HPDE6-E6E7 (cell line): ENCODE measurements around the gene CELSR1.
"Not testable (repeated sequence)": the region's sequence is repeated elsewhere in the genome, so short reads cannot be mapped to it uniquely, and the experiment has no call there.

Experiments used
- DNase-seq: peaks from one replicate; pipeline ENCODE4 v3.0.0; 2011; ENCODE audit warnings: missing footprints; ENCODE audit errors: extremely low spot score

Gene CELSR1

DNA sequence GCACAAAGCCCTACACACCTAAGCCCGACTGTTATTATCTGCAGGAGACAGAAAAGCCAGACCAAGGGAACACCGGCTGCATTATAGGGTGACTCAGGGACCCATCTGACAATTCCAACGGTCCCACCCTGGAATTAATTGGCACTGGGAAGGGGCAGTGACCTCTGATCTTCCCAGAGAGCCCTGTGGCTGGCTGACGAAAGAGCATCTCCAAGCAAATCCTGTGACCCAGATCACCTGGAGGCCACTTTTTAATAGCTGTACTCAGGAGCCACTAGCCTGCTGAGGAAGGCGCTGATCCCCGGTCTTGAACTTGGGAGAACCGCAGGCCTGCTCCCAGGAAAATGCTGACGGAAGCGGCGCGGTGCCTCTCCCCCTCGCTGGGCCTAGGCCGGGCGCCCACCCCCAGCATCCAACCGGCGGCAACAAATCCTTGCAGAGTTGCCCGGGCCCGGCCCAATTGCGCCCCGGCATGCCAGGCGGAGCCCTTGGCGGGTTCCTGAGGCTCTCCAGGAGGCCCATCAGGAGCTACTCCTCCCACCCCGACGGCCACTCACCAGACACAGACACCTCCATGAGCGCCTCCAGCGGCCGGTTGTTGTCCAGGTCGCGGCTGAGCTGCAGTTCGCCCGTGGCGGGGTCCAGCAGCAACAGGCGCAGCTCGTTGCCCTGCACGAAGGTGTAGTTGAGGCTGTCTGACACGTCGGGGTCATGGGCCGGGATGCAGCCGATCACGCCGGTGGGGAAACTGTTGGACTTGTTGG, 4.2 kb downstream of the CELSR1 start:
- no peak for DNase-seq

DNA sequence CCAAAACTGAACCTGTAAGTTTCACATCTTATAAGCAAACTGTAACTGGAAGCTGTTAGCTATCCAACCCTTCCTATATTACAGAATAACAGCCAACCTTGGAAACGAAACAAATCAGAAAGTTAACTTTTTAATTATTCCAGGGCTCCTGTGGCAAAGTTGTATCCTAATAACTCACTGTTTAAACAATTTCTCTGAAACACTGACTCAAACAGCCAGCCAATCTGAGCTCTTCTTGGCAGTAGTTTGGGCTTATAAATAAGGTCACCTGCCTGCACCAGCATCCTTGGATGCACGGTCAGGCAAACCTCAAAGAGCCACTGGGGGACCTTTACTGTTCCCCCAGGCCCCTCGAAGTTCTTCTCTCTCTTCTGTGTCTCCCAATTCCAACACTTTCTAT, 5.0 kb downstream of the CELSR1 start:
- no peak for DNase-seq

DNA sequence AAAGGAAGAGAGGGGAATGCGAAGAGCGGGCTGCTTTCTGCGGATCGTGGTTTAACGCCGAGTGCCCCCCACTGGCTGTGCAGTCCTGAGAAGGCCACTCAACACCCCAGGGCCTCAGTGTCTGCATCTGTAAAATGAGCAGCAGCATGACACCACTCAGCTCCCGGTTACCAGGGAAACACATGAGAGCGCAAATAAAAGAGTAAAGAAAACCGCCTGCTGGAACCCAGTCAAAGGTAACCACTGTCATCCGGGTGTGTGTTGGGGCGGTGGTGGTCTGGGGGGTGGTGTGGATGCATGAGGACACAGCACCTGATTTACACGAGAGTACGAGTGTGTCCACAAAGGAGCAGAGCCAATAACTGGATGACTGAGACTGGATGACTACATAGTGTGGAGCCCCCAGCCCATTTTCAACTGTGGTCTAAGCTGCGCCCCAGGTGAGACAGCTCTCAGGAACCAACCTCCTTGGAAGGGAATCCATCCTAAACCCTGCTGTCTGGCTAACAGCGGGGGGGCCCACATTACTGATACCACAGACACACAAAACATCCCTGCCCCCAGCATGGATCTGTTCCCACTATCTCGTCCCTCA, 5.7 kb downstream of the CELSR1 start:
- no peak for DNase-seq

DNA sequence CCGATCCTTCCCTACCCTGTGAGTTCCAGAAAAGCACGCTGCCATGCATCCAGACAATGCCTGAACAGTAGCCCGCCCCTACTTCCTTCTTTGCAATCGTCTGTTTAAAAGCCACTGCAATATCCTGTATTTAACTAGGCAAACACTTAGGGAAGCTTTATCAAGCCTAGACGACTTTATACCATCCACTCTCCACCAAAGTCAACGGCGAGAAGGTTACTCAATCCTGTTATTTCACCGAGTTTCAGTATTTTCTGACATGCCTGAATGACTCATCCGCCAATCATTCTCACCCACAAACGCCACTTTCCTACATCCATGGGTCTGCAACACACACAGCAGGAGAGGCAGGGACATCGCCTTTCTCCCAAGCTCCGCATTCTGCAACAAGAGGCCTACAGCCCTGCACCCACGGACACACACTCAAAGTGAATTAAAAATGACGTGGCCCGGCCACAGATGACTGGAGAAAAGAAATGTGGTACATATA, 9.3 kb downstream of the CELSR1 start:
- peak; percentile 82 for DNase-seq

DNA sequence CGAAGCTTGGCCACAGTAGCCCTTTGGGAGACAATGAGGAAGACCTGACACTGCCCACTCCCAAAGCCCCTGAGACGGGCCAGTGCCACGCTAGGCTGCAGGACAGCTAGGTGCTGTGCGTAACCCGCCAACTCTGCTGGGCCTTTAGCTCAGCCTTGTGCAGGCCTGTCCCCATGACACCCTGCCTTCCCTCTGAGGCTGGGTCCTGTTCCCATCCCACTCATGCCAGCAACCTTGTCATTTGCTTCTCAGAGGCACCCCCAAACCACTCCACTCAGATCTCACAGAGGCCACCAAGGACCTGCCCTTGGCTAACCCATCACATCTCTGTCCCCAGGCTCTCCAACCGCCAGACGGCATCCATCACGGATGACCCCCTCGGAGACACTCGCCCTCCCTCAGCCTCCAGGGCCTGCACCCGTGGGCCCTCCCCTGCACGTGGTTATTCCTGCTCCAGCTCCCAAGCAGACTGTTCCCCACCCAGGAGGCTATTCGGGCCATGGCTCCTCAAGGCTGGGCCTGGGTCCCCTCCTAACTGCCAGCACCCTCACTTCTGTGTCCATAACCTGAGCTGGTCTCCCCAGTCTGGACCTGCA, 11.1 kb downstream of the CELSR1 start:
- no peak for DNase-seq

DNA sequence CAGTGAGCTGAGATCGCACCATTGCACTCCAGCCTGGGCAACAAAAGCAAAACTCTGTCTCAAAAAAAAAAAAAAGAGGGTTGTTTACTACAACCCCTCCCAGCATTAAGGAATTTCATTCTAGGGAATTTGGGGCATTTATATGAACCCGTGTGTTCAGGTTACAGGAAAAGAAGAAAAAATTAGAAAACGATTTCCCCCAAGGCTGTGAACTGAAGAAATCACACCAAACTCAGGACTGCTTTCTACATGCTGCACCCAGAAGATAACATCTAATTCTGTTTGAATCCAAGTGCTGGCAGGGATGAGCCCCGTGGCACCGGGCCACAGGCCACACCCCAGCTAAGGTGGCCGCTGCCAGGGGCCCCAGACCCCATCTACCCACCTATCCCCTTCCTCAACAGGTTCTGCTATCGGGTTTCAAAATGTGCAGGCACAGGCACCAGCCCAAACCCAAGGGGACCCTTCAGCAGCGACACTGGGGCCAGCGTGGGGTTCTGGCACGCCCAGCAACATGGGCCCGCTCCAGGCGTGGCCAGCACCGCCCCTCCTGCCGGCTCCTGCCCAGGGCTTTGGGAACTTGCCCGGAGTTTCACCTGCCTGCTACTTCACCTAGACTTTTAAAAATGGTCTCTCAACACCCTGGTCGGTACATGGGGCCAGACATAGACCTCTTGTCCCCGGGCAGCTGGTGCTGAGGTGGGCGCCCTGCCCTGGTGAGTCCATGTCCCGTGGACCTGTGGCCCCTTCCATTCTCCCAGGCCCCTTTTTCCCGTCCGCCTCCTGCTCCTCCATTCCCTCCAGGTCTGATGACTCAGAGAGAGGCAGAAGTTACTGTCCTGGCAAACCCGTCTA, 11.8 kb downstream of the CELSR1 start:
- no peak for DNase-seq

DNA sequence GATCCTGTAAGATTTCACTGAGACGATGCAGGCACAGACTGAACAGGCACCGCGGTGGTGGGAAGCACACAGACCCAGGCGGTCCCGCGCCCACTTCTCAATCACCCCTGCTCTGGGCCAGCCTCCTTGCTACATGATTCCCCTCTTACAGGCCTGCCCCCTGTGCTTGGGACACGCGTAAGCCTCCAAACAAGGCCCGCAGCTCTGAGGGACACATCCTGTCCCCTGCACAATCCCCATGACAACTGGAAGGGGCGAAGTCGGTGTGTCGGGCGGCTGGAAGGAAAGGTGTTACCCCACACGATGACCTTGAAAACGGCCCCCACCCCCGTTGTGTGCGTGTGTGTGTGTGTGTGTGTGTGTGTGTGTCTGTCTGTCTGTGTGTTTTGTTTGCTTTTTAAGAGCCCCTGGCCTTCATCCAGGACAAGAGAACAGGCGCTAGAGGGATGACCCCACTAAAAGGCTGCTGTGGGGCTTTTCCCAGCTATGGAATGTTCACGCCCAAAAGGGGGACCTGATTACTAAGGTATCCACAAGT, 13.1 kb downstream of the CELSR1 start:
- no peak for DNase-seq

DNA sequence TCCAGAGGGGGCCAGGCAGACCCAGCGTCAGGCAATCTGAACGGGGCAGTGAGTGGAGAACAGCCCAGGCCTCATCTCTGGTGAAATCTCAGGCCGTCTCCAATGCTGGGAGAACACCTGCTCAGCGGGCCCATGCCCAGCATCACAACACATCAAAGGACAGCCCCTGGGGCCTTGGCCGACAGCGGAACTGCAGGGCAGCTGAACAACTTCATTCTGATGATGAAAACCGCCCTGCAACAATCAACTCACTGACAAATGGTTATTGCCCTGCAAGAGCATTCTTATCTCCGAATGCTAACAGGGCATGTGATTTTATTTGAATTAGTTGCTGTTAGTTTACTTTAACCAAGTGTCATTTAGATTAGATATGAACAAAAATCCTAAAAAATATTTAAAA, 14.6 kb downstream of the CELSR1 start:
- DNase-seq, result no peak

DNA sequence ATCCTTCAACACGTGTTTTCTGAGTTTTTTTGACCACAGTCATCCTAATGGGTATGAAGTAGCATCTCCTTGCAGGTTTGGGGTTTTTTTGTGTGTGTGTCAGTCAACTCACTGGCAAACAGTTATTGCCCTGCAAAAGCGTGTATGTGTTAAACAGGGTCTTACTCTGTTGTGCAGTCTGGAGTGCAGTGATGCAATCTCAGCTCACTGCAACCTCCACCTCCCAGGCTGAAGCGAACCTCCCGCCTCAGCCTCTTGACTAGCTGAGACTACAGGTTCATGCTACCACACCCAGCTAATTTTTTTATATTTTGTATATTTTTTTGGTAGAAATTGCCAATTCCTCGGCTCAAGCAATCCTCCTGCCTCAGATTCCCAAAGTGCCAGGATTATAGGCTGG, 15.4 kb downstream of the CELSR1 start:
- no peak for DNase-seq

DNA sequence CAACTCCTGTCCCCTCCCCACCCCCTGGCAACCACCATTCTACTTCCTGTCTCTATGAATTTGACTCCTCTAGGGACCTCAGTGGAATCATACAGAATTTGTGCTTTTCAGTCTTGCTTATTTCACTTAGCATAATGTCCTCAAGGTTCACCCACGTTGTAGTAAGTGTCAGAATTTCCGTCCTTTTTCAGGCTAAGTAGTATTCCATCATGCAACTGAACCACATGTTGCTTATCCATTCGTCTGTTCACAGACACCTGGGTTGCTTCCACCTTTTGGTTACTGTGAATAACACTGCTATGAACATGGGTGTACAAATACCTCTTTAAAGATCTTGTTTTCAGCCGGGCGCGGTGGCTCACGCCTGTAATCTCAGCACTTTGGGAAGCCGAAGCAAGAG, 16.5 kb downstream of the CELSR1 start:
- DNase-seq, result no peak

DNA sequence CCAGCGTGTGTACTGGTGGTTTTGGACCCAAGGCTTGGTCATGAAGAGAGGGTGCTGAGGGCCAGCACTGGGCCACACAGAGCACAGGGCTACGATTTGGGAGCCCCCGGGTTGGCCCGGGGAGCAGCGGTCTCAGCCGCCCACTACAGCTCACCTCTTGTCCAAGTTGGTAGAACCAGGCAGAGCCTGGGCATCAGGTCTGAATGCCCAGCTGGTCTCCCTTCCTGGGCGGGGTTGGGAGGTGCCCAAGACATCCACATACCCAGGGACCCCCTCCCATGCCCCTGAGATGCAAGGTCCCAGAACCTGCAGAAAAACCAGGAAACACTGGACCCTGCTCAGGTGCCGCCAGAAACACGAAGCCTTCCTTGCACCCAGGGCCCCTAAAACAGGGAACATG, 18.0 kb downstream of the CELSR1 start:
- no peak for DNase-seq

DNA sequence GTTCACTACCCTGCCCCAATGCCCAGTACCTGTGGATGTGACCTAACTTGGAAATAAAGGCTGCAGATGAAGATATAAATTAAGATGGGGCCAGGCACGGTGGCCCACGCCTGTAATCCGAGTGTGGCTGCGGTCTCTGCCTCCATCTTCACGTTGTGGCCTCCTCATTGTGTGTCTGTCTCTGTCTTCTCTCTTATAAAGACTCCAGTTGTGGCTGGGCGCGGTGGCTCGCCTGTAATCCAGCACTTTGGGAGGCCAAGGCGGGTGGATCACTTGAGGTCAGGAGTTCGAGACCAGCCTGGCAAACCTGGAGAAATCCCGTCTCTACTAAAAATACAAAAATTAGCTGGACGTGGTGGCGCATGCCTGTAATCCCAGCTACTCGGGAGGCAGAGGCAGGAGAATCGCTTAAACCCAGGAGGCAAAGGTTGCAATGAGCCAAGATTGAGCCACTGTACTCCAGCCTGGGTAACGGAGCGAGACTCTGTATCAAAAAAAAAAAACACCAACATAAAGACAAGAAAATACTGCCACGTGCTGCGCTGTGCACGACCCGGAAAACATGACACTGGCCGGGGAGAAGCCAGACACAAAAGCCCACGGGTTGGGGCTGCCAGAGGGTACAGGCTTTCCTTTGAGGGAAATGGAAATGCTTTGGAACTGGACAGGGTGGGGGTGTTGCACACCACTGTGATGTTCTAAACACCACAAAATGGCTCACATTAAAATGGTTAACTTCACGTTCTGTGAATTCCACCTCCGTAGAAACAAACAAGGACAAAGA, 18.7 kb downstream of the CELSR1 start:
- no peak for DNase-seq

DNA sequence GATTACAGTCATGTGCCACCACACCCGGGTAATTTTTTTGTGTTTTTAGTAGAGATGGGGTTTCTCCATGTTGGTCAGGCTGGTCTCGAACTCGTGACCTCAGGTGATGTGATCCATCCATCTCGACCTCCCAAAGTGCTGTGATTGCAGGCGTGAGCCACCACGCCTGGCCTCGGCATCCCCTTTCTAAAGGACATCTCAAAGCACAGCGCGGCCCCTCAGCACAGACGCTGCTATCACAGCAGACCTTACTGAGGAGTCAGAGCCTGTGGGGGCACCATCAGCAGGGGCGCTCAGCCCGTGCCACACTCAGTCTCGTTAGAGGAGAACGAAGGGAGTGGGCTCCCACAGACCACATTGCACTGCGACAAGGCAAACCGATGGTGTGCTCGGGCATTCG, 19.4 kb downstream of the CELSR1 start:
- no peak for DNase-seq

DNA sequence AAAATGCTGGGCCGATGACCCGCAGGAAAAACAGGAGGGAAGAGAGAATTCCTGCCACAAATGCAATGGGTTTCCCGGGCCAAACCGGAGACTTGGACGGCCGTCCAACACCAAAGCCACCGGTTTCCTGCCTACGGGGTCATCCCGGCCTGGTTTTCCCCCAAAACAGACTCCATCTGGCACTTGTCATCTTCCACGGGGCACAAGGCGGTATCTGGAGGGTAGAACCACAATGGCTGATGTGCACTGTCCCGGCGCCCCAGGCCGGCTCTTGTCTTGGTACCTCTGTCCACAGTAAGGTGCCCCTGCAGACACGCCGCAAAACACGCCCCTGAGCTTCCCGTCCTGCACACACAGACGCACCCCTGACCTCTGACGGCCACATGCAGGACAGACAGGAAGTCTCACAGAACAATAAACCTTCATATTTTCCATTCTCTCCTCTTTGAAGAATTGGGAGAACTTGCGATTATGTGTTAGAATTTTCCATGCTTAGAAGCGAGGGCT, 20.1 kb downstream of the CELSR1 start:
- DNase-seq, result no peak

DNA sequence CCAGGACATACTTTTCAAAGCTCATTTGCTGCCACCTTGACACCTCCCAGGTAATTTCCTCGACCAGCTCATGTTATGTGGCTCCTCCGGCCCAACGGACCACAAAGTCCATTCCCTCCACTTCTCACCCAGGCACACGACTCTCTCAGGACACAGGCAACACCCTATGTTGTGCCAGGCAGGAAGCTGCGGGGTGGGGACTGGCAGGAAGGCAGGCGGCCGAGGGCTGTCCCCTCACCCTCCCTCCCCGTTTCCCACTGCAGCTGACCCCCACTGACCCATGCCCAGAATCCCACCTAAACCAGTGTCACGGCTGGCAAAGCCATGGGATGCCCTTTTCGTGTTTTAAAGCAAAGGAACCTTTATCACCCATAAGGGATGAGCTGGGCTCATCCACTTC, 20.8 kb downstream of the CELSR1 start:
- no peak for DNase-seq

DNA sequence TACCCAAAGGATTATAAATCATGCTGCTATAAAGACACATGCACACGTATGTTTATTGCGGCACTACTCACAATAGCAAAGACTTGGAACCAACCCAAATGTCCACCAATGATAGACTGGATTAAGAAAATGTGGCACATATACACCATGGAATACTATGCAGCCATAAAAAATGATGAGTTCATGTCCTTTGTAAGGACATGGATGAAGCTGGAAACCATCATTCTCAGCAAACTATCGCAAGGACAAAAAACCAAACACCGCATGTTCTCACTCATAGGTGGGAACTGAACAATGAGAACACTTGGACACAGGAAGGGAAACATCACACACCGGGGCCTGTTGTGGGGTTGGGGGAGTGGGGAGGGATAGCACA, 21.3 kb downstream of the CELSR1 start:
- not testable (repeated sequence) for DNase-seq

DNA sequence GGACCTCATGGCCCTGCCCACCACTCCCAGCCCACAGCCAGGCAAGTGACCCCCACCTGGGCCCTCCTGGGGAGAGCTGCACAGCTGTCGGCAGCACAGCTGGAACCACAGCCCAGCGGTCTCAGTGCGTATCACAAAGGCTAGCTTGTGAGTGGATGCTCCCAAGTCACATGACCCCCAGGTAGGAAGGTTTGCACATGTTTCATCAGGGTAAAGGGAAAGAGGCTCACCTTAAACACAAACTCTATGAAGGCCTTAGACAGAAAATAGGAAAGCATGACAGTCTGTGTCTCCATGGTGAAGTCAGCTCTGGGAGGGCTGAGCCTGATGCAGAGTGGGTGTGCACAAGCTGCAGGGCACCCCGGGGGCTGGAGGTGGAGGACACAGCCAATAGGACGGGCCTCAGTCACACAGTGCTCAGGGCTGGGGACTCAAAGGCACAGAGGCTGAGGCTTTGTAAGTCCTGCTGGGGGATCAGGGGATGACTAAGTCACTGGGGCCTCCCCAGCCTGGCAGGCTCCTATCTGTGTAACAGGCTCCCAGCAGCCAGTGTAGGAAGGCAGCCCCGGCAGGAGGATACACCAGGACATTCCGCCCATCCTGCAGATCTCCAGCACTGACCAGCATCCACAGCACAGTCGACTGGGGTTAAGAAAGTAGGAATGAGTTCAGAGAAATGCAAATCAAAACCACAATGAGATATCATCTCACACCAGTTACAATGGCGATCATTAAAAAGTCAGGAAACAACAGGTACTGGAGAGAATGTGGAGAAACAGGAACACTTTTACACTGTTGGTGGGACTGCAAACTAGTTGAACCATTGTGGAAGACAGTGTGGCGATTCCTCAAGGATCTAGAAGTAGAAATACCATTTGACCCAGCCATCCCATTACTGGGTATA, 22.0 kb downstream of the CELSR1 start:
- DNase-seq, result peak; percentile 58

DNA sequence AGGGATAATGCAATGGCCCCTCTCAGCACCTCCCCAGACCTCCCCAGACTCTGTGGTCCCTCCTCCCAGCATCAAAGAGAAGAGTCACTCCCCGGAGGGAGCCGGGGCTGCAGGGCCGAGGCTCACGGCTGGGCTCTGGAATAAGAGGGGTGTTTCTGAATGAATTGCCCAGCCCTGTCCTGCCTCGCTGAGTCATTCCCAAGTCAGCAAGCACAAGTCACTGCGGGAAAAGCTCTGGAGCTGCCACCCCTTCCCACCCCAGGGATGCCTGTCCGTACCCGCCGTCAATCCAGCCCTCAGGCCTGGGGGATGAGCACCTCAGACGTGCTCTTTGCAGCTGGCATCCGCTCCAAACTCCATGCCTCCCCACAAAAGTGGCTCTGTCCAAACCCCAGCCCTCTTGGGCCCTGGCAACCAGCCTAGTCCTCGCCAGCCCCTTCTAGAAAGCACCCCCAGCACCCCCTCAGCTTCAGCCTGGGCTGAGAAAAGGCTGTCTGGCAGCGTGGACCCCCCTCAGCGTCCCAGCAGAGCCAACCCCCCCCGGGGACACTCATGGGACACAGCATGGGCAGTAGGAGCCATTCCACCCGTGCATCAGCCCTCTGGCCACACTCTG, 22.7 kb downstream of the CELSR1 start:
- peak; percentile 98 for DNase-seq

DNA sequence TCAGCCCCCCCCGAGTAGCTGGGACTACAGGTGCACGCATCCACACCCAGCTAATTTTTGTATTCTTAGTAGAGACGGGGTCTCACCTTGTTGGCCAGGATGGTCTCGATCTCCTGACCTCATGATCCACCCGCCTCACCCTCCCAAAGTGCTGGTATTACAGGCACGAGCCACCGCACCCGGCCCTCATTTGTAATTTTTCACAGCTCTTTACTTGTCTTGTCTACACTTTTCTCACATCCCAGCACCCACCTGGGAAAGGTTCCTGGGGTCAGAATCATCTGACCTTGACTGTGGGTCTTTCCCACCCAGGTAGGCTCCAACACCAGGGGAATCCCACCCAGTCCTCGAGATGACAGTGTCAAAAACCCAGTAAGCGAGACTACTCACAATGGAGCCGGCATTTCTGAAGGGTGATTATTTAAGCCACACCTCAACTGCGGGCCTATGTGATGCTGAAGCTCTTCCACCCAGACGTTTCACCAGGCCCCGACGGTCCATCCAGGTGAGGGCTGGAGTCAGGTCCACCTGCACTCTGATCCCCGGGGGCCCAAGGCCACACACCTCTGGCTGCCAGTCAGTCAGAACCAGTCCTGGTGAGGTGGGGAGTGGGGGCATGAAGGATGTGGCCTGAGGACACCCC, 23.4 kb downstream of the CELSR1 start:
- DNase-seq, result peak; percentile 49
